Activated naive CD4-positive, alpha-beta T cell treated with anti-CD3 and anti-CD28 coated beads, Interleukin-2, amount 10 ng/mL, durations not matched to agents 7 days and 5 days (primary cell): ENCODE measurements around the gene COPS2.
A peak's percentile ranks its signal among the peaks of the same experiment; 100 is the strongest.
"Not testable (repeated sequence)": the region's sequence is repeated elsewhere in the genome, so short reads cannot be mapped to it uniquely, and the experiment has no call there.

ENCODE experiments used
- CTCF ChIA-PET: fragments of 350-600 bp; sonication (Branson Sonifier 250); formaldehyde crosslinking; loops from one replicate; lab custom pipeline; 2021; ENCODE audit warnings: antibody characterized with exemption; lab: Charles Lee
- DNase-seq: peaks from one replicate; pipeline ENCODE4 v3.0.0-alpha.2; 2020
- H3K27ac Mint-ChIP-seq: one replicate; pipeline ENCODE4 v1.8.0; 2021; ENCODE audit warnings: mild to moderate bottlenecking, moderate library complexity, mixed read lengths
- H3K27me3 Mint-ChIP-seq: one replicate; pipeline ENCODE4 v1.8.0; 2021; ENCODE audit warnings: mild to moderate bottlenecking, mixed read lengths
- H3K36me3 Mint-ChIP-seq: one replicate; pipeline ENCODE4 v1.8.0; 2021; ENCODE audit warnings: mixed read lengths
- H3K4me1 Mint-ChIP-seq: one replicate; pipeline ENCODE4 v1.8.0; 2021; ENCODE audit warnings: mixed read lengths
- H3K4me3 Mint-ChIP-seq: one replicate; pipeline ENCODE4 v1.8.0; 2021; ENCODE audit warnings: mild to moderate bottlenecking, moderate library complexity, mixed read lengths
- H3K9me3 Mint-ChIP-seq: one replicate; pipeline ENCODE4 v1.8.0; 2021; ENCODE audit warnings: mixed read lengths

COPS2 gene

DNA sequence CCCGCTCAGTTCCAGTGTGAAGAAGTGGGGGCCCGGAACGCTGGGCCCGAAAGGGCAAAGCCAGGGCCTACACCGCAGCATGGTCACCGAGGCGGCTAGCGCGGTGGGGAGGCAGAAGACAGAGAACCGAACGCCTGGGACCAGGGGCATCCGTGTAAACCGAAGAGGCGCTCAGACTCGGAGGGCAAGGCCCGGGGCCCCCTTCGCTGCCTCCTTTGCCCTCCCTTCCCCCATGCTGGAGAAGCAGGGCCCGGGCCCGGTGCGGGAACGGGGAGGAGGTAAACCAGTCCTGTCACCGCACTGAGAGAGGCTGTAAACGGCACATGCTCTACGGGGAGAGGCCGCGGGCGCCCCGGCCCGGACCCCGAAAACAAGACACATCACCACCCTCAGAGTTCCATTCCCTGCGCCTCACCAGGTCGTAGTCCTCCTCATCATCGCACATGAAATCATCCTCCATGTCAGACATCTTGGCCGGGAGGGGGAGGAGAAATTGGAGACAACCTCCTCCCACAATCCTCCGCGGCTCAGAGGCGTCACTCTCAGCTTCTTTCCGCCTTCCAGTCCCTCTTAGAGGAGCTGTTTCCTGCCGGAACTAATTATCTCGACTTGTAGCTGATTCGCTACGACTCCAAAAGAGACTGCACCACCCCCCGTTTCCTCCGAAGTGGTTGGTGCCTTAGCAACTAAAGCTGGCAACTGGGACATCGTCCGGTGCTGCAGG is at the start of gene COPS2:
TSS of gene COPS2 (minus strand) at position 490 of the 724 bp plus-strand sequence. CDS start at position 469, 21 bp downstream.
- peak; percentile 96 for DNase-seq
- Mint-ChIP-seq H3K9me3 (no peaks in the 10 kb centered on the region), H3K4me3 (peak within 1 kb of the TSS; percentile 100), H3K4me1 (peaks cover 52% of the 10 kb centered on the region), H3K27ac (peak within 1 kb of the TSS; percentile 99), H3K36me3 (peaks cover 7% of the 10 kb centered on the region), H3K27me3 (no peaks in the 10 kb centered on the region)
- CTCF ChIA-PET = interaction anchor here (0.5 to 1.1 kb wide), 3 partner anchors 9 to 874 kb away, joined by 3 to 5 read pairs (median 4); partner anchors contain the start of gene GALK2

DNA sequence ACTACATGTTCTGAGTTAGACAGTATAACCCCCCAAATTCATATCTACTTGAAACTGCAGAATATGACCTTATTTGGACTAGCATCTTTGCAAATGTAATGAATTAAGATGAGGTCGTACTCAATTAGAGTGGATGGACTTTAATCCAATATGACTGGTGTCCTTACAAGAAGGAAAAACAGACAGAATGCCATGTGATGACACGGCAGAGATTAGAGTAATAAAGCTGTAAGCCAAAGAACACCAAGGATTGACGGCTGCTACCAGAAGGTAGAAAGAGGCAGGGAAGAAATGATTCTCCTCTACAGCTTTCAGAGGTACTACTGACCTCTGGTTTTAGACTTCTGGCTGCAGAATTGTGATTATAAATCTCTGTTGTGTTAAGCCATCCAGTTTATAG is 44.9 kb upstream of the COPS2 start:
- DNase-seq = no peak
- H3K27ac Mint-ChIP-seq = no peak overlapping the region
- CTCF ChIA-PET = no interaction called here
- H3K36me3 Mint-ChIP-seq = peaks cover 38% of the 10 kb centered on the region
- H3K4me3 Mint-ChIP-seq = no peak overlapping the region
- H3K9me3 Mint-ChIP-seq = peaks cover 6% of the 10 kb centered on the region
- H3K4me1 Mint-ChIP-seq = no peaks in the 10 kb centered on the region
- no peaks in the 10 kb centered on the region for H3K27me3 Mint-ChIP-seq

DNA sequence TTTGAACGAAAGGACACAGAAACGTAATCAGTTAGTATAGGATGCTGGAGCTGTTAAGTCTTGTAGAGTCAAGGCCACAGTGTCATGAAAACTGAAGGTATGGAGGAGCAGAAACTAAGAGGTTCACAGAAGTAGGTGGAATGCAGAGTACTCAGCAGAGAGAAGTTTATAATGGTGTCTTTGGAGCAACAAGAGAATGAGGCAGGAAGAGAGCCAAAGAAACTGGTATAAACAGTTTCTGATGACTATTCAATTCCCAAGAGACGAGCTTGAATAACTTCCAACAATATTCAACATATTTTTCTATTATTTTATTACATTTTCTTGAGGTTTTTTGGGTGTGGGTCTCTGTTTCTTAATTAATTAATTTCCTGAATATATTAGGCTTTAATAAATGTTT is 44.3 kb upstream of the COPS2 start:
- H3K27me3 Mint-ChIP-seq = no peaks in the 10 kb centered on the region
- peaks cover 31% of the 10 kb centered on the region for H3K36me3 Mint-ChIP-seq
- H3K27ac Mint-ChIP-seq = no peak overlapping the region

DNA sequence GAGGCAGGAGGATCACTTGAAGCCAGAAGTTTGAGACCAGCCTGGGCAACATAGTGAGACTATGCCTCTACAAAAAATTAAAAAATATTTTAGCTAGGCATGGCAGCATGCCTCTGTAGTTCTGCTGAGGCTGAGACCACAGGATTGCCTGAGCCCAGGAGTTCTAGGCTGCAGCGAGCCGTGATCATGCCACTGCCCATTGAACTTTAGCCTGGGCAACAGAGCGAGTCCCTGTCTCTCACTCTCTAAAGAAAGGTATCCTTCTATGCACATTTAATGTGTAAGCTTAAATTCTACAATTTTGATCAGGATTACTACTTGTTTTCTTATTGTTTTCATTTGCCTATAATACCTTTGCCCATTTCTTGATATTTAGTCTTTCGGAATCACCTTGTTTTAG is 41.5 kb upstream of the COPS2 start:
- H3K4me3 Mint-ChIP-seq = no peak overlapping the region
- DNase-seq = no peak
- peaks cover 12% of the 10 kb centered on the region for H3K36me3 Mint-ChIP-seq
- CTCF ChIA-PET = no interaction called here
- H3K4me1 Mint-ChIP-seq = no peaks in the 10 kb centered on the region
- no peaks in the 10 kb centered on the region for H3K9me3 Mint-ChIP-seq
- H3K27me3 Mint-ChIP-seq = no peaks in the 10 kb centered on the region
- H3K27ac Mint-ChIP-seq = no peak overlapping the region

More for the DNA sequence above, 44.3 kb upstream of the COPS2 start:
- DNase-seq = no peak
- CTCF ChIA-PET = no interaction called here
- Mint-ChIP-seq H3K4me1 (no peaks in the 10 kb centered on the region), H3K9me3 (peaks cover under 1% of the 10 kb centered on the region), H3K4me3 (no peak overlapping the region)

DNA sequence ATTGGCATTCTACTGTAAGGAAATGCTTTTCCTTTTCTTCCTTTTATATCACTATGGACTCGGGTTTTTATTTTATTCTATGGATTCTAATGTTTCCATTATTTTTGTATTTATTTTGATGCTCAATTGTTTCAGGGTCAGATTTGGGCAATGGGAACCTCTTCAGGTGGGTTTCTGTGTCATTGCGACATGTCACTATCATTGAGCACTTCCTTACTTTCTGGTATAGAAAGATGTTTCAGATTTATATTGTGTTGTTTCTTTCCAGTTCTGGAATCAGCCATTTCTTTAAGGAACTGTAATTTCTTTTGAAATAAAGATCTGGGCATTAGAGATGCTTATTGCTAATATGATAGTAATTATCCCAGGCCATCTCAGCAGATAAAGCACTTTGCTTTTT is 36.5 kb upstream of the COPS2 start:
- Mint-ChIP-seq H3K36me3 (peaks cover 4% of the 10 kb centered on the region), H3K9me3 (no peaks in the 10 kb centered on the region), H3K4me3 (no peak overlapping the region), H3K4me1 (peaks cover 2% of the 10 kb centered on the region), H3K27ac (no peak overlapping the region), H3K27me3 (no peaks in the 10 kb centered on the region)
- no peak for DNase-seq
- CTCF ChIA-PET = no interaction called here

DNA sequence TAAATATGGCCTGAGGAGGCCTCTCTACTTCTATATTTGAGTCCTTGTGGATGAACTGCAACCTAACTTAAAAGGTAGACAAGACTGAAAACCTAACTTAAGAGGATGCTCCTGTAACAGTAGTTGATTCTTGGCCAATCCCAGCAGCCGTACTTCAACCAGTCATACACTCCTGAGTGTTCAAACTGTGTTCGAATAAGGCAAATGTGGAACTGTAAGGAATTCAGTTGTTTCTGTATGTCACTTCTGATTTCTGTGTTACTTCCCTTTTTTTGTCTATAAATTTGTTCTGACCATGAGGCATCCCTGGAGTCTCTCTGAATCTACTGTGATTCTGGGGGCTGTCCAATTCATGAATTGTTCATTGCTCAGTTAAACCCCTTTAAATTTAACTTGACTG is 35.2 kb upstream of the COPS2 start:
- Mint-ChIP-seq H3K9me3 (no peaks in the 10 kb centered on the region), H3K27me3 (no peaks in the 10 kb centered on the region), H3K4me1 (peaks cover 6% of the 10 kb centered on the region), H3K36me3 (peaks cover 9% of the 10 kb centered on the region), H3K27ac (no peak overlapping the region), H3K4me3 (no peak overlapping the region)
- CTCF ChIA-PET = no interaction called here
- no peak for DNase-seq

DNA sequence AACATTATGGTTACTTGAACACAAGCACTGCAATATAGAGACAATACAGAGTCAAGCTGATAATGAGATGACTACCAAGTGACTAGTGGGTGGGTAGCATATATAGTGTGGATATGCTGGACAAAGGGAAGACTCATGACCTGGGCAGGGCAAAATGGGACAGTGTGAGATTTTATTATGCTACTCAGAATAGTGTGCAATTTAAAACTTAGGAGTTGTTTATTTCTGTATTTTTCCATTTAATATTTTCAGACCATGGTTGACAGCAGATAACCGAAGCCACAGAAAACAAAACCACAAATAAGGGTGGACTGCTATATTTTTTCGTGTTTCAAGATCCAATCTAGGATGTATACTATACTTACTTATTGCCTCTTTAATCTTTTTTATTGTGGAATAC is 34.2 kb upstream of the COPS2 start:
- Mint-ChIP-seq H3K27me3 (no peaks in the 10 kb centered on the region), H3K9me3 (no peaks in the 10 kb centered on the region), H3K4me3 (no peak overlapping the region), H3K27ac (no peak overlapping the region), H3K4me1 (peaks cover 13% of the 10 kb centered on the region), H3K36me3 (peaks cover 13% of the 10 kb centered on the region)
- CTCF ChIA-PET = no interaction called here
- no peak for DNase-seq

DNA sequence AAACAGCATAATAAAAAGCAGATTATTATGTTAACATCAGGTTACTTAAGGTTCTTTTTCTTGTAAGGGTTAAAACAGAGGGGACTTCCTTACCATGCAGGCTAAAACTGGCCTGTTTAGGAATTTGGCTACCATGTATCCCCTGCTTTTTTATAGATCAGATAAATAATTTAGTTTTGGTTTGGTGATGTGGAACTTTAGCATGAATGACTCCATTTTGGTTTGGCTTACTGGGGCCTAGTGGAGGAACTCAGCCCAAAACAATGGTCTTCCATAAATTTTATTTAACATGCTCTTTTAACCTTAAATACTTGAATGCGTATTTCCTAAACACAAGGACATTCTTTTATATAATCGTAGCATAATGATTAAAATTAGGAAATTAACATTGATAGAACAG is 33.5 kb upstream of the COPS2 start:
- H3K27me3 Mint-ChIP-seq = no peaks in the 10 kb centered on the region
- H3K27ac Mint-ChIP-seq = no peak overlapping the region
- no peaks in the 10 kb centered on the region for H3K9me3 Mint-ChIP-seq
- H3K36me3 Mint-ChIP-seq = peaks cover 18% of the 10 kb centered on the region
- H3K4me1 Mint-ChIP-seq = peaks cover 18% of the 10 kb centered on the region
- no peak for DNase-seq
- no peak overlapping the region for H3K4me3 Mint-ChIP-seq
- CTCF ChIA-PET = no interaction called here

DNA sequence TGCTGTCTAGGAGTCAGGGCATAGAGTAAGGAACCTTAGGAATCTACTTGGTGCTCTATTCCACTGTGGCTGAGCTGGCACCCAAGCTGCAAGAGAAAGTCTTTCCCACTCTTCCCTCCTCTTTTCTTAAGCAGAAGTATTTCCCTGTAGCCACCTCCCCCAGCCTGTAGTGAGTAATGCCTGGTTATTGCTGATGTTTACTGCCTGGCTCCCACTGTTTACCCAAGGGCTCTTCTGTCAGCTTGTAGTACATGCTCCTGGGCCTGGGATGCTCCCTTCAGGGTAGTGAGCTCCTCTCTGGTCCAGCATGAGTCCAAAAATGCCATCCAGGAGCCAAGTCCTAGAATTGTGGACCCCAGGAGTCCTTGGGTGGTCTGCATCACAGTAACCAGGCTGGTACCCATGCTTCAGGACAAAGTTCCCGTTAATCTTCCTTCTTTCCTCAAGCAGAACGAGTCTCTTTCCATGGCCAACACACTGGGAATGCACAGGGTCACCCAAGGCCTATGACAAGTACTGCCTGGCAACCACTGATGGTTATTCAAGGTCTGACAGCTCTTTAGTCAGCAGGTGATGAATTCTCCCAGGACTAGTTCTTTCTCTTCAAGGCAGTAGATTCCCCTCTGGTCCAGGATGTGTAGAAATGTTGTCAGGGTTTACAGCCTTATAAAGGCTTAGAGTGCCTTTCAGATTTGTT is 32.3 kb upstream of the COPS2 start:
- CTCF ChIA-PET = no interaction called here
- Mint-ChIP-seq H3K4me1 (peaks cover 18% of the 10 kb centered on the region), H3K9me3 (no peaks in the 10 kb centered on the region), H3K36me3 (peaks cover 22% of the 10 kb centered on the region), H3K4me3 (no peak overlapping the region), H3K27ac (no peak overlapping the region), H3K27me3 (no peaks in the 10 kb centered on the region)
- DNase-seq = no peak

DNA sequence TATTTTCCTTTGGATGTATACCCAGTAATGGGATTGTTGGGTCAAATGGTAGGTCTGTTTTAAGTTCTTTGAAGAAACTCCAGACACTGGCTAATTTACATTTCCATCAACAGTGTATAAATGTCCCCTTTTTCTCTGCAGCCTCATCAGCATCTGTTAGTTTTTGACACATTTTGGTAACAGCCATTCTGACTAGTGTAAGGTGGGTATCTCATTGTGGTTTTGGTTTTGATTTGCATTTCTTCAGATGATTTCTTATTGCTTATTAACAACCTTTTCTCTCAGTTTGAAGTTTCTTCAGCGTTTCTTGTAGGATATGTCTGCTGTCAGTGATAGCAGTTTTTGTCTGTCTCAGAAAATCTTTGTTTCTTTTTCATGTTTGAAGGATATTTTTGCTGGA is 30.1 kb upstream of the COPS2 start:
- no peaks in the 10 kb centered on the region for H3K27me3 Mint-ChIP-seq
- no peak for DNase-seq
- H3K4me1 Mint-ChIP-seq = peaks cover 16% of the 10 kb centered on the region
- H3K36me3 Mint-ChIP-seq = peaks cover 24% of the 10 kb centered on the region
- H3K27ac Mint-ChIP-seq = no peak overlapping the region
- CTCF ChIA-PET = no interaction called here
- H3K4me3 Mint-ChIP-seq = no peak overlapping the region
- no peaks in the 10 kb centered on the region for H3K9me3 Mint-ChIP-seq

DNA sequence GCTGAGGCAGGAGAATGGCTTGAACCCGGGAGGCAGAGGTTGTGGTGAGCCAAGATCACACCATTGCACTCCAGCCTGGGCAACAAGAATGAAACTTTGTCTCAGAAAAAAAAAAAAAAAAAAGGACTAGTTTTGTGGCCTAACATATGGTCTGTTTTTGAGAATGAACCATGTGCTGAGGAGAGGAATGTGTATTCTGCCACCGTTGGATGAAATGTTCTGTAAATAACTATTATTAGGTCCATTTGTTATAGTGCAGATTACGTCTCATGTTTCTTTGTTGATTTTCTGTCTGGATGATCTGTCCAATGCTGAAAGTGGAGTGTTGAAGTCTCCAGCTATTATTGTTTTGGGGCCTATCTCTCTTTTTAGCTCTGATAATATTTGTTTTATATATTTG is 28.3 kb upstream of the COPS2 start:
- DNase-seq, H3K27me3 Mint-ChIP-seq, H3K4me3 Mint-ChIP-seq, CTCF ChIA-PET, H3K27ac Mint-ChIP-seq, H3K9me3 Mint-ChIP-seq: not testable (repeated sequence)
- Mint-ChIP-seq H3K4me1 (peaks cover 16% of the 10 kb centered on the region), H3K36me3 (peaks cover 24% of the 10 kb centered on the region)

DNA sequence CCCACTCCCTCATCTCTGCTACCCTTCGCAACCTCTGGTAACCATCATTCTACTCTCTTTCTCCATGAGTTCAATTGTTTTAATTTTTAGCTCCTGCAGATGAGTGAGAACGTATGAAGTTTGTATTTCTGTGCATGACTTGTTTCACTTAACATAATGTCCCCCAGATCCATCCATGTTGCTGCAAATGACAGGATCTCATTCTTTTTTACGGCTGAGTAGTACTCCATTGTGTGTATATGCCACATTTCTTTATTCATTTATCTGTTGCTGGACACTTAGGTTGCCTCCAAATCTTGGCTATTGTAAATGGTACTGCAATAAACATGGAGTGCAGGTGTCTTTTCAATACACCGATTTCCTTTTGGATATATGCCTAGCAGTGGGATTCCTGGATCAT is 26.7 kb upstream of the COPS2 start:
- DNase-seq = no peak
- Mint-ChIP-seq H3K9me3 (no peaks in the 10 kb centered on the region), H3K4me3 (no peak overlapping the region), H3K27me3 (no peaks in the 10 kb centered on the region), H3K36me3 (peaks cover 28% of the 10 kb centered on the region), H3K27ac (no peak overlapping the region), H3K4me1 (peaks cover 16% of the 10 kb centered on the region)
- CTCF ChIA-PET = no interaction called here

DNA sequence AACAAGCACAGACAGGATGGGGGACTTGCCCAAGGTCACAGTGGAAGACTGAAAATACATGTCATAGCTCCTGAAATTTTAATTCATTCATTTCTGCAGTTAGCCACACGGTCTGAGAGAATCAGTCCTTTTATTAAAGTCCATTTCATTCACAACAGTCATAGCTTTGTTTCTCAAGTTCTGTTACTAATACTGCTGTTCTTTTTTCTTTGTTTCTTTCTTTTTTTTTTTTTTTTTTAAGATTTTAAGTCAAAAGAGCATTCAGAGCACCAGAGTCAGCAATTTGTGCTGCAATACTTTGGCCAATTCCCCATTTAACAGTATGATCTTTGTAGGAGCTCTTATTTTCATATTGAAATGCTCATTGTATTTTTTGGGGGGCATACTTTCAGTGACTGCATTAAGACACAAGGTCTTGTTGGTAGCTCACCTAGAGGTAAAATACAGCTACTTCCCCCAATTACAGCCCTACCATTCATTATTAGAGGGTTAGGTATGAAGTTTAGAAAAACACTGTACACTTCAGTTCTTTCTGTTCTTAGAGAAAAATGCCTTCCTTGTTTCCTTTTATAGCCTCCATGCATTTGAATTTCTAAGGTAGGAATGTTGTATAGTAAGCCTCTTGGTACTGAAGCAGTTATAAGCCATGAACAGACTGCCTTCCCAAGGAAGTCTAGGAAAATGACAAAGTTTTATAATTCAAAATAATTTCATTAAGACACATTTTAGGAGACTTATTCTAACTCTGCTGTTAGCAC is 24.2 kb upstream of the COPS2 start:
- H3K27me3 Mint-ChIP-seq = no peaks in the 10 kb centered on the region
- peaks cover 13% of the 10 kb centered on the region for H3K4me1 Mint-ChIP-seq
- DNase-seq = no peak
- H3K27ac Mint-ChIP-seq = no peak overlapping the region
- CTCF ChIA-PET = no interaction called here
- H3K9me3 Mint-ChIP-seq = no peaks in the 10 kb centered on the region
- peaks cover 16% of the 10 kb centered on the region for H3K36me3 Mint-ChIP-seq
- no peak overlapping the region for H3K4me3 Mint-ChIP-seq

DNA sequence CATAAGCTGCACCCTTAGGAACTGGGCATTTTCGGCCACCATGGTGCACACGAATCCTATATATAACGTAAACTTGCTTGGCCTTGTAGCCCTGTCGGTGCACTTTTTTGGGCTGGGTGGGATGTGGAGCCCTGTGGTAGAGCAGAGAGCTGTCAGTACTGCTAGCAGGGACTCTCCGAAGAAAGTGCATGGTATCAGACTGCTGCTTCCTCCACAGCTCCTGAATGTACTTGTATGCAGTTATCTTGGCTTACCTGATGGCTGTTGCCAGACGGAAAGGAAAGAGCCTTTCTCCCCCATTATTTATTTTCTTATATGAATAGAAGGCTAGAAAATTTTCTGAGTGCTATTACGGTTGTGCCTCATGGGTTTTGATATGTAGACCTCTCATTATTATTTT is 23.1 kb upstream of the COPS2 start:
- CTCF ChIA-PET = no interaction called here
- Mint-ChIP-seq H3K9me3 (no peaks in the 10 kb centered on the region), H3K36me3 (peaks cover 13% of the 10 kb centered on the region), H3K27ac (no peak overlapping the region), H3K27me3 (no peaks in the 10 kb centered on the region), H3K4me3 (no peak overlapping the region), H3K4me1 (peaks cover 11% of the 10 kb centered on the region)
- no peak for DNase-seq
